DND-41 (cell line): ENCODE data around the gene DNAAF5.

ENCODE experiments used
- ATAC-seq: fragments of 200-7000 bp; cut with Tn5 transposase; 3 replicates; pipeline ENCODE4 v1.9.1; 2021; ENCODE audit warnings: low read depth; ENCODE audit not compliant: insufficient read depth
- DNase-seq: peaks from one replicate; pipeline ENCODE4 v3.0.0-alpha.2; 2020
- H2AFZ ChIP-seq: 2 replicates; pipeline ENCODE4 v1.6.0; 2012; ENCODE audit warnings: low read depth, low read length
- H3K27ac ChIP-seq: 2 replicates; pipeline ENCODE4 v1.5.1; 2012; ENCODE audit warnings: low read length, inconsistent platforms
- H3K27me3 ChIP-seq: fragments of 200-600 bp; sonication (generic); 2 replicates; pipeline ENCODE4 v1.6.0; 2012; ENCODE audit warnings: low read length, mild to moderate bottlenecking, inconsistent platforms; ENCODE audit not compliant: insufficient read depth, poor library complexity
- H3K36me3 ChIP-seq: 2 replicates; pipeline ENCODE4 v1.5.1; 2012; ENCODE audit warnings: low read length, inconsistent platforms; ENCODE audit not compliant: insufficient read depth
- H3K4me1 ChIP-seq: 2 replicates; pipeline ENCODE4 v1.5.1; 2012; ENCODE audit warnings: mild to moderate bottlenecking, low read length; ENCODE audit not compliant: insufficient read depth
- H3K4me2 ChIP-seq: 2 replicates; pipeline ENCODE4 v1.6.0; 2012; ENCODE audit warnings: mild to moderate bottlenecking, moderate library complexity, low read length, inconsistent platforms; ENCODE audit not compliant: insufficient read depth
- H3K4me3 ChIP-seq, 2 experiments: fragments of 200-600 bp in 1 of 2; shearing (Covaris generic) in 1 of 2; 2 replicates each; pipeline ENCODE4 v1.5.1; 2012 to 2016; ENCODE audit warnings: inconsistent platforms in 2 of 2, low read length in 2 of 2, mild to moderate bottlenecking in 2 of 2, low read depth in 1 of 2, moderate library complexity in 1 of 2
- H3K79me2 ChIP-seq: 2 replicates; pipeline ENCODE4 v1.6.0; 2012; ENCODE audit warnings: low read length, inconsistent platforms; ENCODE audit not compliant: insufficient read depth
- H3K9ac ChIP-seq: 2 replicates; pipeline ENCODE4 v1.6.0; 2012; ENCODE audit warnings: low read depth, mild to moderate bottlenecking, inconsistent platforms, low read length, moderate library complexity
- H3K9me3 ChIP-seq: 2 replicates; pipeline ENCODE4 v1.5.1; 2012; ENCODE audit warnings: low read length, moderate library complexity, mild to moderate bottlenecking, inconsistent platforms; ENCODE audit not compliant: insufficient read depth, severe bottlenecking
- H4K20me1 ChIP-seq: 2 replicates; pipeline ENCODE4 v1.6.0; 2012; ENCODE audit warnings: low read length; ENCODE audit not compliant: insufficient read depth
- EZH2 ChIP-seq: IDR thresholded peaks from 3 replicates; pipeline ENCODE4 v1.6.1; 2012; ENCODE audit warnings: borderline replicate concordance, low read depth, mild to moderate bottlenecking, moderate library complexity, low read length, inconsistent platforms; ENCODE audit not compliant: severe bottlenecking
- TF ChIP-seq, protein P1 (sequence below): IDR thresholded peaks from 2 replicates; pipeline ENCODE4 v1.5.1; 2012; ENCODE audit warnings: borderline replicate concordance, low read length, moderate library complexity, mild to moderate bottlenecking; ENCODE audit not compliant: poor library complexity, severe bottlenecking; ENCODE audit errors: extremely low read depth

Gene DNAAF5

DNA sequence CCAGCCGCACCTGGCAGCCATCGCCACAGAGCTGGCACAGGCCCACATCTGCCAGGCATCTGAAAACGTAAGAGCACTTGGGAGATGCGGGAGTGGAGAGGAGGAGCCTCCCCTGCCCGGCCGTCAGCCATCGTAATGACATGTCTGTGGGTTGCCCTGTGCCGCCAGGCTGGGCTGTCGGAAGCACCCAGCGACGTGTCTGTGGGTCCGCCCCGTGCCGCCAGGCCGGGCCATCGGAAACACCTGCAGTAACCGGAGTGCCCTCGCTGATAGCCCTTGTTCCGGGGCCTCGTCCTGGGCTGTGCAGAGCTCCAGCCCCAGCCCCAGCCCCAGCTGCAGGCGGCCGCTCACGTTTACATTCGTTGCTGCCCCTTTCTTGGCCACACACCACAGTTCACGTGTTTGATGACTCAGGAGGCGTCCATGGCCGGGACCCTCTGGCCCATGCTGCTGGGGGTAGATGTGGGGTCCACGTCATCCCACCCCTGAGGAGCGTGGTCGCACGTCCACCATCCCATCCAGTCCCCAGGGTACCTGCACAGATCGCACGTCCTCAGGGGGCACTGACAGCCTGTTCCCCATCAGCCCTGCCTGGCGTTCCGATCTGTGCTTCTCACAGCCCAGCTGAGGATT, 30.5 kb downstream of the DNAAF5 start:
- no peak overlapping the region for H3K4me2 ChIP-seq
- H2AFZ ChIP-seq: no peak overlapping the region
- H3K9ac ChIP-seq: no peak overlapping the region
- ATAC-seq (no peak), DNase-seq (no peak)
- TF ChIP-seq, protein P1, sequence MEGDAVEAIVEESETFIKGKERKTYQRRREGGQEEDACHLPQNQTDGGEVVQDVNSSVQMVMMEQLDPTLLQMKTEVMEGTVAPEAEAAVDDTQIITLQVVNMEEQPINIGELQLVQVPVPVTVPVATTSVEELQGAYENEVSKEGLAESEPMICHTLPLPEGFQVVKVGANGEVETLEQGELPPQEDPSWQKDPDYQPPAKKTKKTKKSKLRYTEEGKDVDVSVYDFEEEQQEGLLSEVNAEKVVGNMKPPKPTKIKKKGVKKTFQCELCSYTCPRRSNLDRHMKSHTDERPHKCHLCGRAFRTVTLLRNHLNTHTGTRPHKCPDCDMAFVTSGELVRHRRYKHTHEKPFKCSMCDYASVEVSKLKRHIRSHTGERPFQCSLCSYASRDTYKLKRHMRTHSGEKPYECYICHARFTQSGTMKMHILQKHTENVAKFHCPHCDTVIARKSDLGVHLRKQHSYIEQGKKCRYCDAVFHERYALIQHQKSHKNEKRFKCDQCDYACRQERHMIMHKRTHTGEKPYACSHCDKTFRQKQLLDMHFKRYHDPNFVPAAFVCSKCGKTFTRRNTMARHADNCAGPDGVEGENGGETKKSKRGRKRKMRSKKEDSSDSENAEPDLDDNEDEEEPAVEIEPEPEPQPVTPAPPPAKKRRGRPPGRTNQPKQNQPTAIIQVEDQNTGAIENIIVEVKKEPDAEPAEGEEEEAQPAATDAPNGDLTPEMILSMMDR: no peak
- TF ChIP-seq EZH2: no peak
- H3K36me3 ChIP-seq: peaks cover 95% of the 10 kb centered on the region
- no peaks in the 10 kb centered on the region for H3K4me1 ChIP-seq
- H3K9me3 ChIP-seq: no peaks in the 10 kb centered on the region
- no peak overlapping the region for H3K27ac ChIP-seq
- H3K4me3 ChIP-seq: no peak overlapping the region
- H3K27me3 ChIP-seq: no peaks in the 10 kb centered on the region
- H4K20me1 ChIP-seq: peaks cover 17% of the 10 kb centered on the region
- H3K79me2 ChIP-seq: peaks cover 4% of the 10 kb centered on the region; the same call in 1 of the 2 replicates

DNA sequence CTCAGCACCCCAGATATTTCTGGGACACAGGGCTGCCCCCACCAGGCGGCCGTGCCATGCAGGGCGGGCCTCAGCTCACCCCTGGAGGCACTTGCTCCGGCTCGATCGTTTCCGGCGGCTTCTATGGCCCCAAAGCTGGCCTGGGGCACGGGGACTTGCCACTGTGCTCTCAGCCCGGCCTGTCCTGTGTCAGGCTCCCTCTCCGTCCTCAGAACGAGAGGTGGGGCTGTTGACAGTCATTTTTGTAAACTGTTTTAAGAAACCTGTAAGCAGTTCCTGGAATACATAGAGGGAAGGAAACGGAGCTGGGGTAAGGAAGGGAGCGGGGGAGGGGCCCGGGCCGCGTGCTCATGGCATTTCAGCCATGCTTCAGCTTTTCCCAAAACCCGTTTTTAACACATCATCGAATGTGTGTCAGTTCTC, 31.3 kb downstream of the DNAAF5 start:
- Histone ChIP-seq H3K4me2 (no peak overlapping the region), H3K4me3 (no peak overlapping the region), H3K9me3 (no peaks in the 10 kb centered on the region), H3K79me2 (peaks cover 4% of the 10 kb centered on the region; the same call in 1 of the 2 replicates), H4K20me1 (peaks cover 16% of the 10 kb centered on the region), H3K27me3 (no peaks in the 10 kb centered on the region), H3K9ac (no peak overlapping the region), H3K36me3 (peaks cover 95% of the 10 kb centered on the region), H3K27ac (no peak overlapping the region), H3K4me1 (no peaks in the 10 kb centered on the region), H2AFZ (no peak overlapping the region)
- TF ChIP-seq, protein P1: no peak
- no peak for TF ChIP-seq EZH2
- ATAC-seq (no peak), DNase-seq (no peak)

DNA sequence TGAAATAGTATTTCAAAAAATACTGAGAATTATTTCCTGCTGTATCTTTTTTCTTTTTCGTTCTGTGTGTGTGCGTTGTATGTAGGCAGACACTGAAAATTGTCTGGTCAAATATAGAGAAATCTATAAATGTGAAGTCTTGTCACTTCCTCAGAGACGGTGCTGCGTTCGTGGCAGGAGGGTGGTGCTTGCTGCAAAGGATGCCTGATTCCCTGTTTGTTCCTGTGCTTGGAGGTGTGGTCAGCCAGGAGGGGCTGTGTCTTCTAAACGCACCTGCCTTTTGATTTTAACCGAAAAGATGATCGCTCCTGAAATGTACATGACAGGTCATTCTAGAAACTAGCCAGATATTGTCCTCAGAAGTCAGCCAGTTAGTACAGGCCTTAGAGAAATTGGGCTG, 33.1 kb downstream of the DNAAF5 start:
- H2AFZ ChIP-seq: no peak overlapping the region
- H3K4me3 ChIP-seq: no peak overlapping the region
- H3K4me1 ChIP-seq: no peaks in the 10 kb centered on the region
- TF ChIP-seq, protein P1: no peak
- TF ChIP-seq EZH2: no peak
- DNase-seq (no peak), ATAC-seq (no peak)
- no peak overlapping the region for H3K9ac ChIP-seq
- no peaks in the 10 kb centered on the region for H3K27me3 ChIP-seq
- H4K20me1 ChIP-seq: peaks cover 4% of the 10 kb centered on the region; the same call in 1 of the 2 replicates
- peaks cover 97% of the 10 kb centered on the region for H3K36me3 ChIP-seq
- no peaks in the 10 kb centered on the region for H3K9me3 ChIP-seq
- no peaks in the 10 kb centered on the region for H3K79me2 ChIP-seq
- H3K4me2 ChIP-seq: no peak overlapping the region
- no peak overlapping the region for H3K27ac ChIP-seq
